Loucy (cell line): ENCODE data around the gene KCNJ6.
A peak's percentile ranks its signal among the peaks of the same experiment; 100 is the strongest.

Experiments used
- EZH2phosphoT487 ChIP-seq: fragments of 200-600 bp; IDR thresholded peaks from 2 replicates; pipeline ENCODE4 v1.6.1; 2018; ENCODE audit warnings: antibody characterized with exemption, mild to moderate bottlenecking, moderate library complexity, borderline replicate concordance
- TF ChIP-seq, protein P1 (sequence below): fragments of 200-600 bp; sonication (generic); conservative IDR thresholded peaks from 2 replicates; pipeline ENCODE4 v1.5.1; 2014; ENCODE audit warnings: mild to moderate bottlenecking, antibody characterized with exemption, low read length

DNA sequence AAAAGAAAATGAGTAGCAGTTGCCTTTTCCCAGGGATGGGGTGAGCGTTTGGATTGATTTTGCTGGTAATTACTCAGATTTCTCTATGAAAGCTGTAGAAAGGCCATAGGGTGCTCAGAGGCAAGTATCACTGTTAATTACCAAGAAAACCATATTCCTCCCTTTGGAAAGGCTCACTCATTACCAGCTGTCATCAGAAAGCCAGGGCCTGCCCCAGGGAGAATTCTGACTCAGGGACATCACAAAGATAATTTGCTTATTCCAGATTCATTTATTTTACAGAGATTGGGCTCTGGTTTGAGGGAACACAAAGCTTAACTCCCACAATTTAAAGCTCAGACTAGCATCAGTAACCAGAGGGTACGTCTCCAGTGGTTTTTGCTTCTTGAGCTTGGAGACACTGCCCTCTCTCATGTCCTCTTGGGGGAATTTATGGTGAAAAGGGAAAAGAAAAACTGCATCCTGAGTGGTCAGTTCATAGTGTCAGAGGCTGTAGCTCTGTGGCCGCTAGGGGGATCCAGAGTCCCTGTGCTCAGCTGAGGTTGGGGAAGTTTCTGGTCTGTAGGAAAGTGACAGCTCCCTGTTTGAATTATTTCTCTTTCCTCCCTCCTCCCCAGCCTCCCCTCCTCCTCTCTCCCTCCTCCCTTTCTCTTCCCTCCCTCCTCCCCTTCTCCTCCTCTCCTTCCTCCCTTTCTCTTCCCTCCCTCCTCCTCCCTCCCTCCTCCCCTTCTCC is 204.3 kb downstream of the KCNJ6 start:
- TF ChIP-seq, protein P1, sequence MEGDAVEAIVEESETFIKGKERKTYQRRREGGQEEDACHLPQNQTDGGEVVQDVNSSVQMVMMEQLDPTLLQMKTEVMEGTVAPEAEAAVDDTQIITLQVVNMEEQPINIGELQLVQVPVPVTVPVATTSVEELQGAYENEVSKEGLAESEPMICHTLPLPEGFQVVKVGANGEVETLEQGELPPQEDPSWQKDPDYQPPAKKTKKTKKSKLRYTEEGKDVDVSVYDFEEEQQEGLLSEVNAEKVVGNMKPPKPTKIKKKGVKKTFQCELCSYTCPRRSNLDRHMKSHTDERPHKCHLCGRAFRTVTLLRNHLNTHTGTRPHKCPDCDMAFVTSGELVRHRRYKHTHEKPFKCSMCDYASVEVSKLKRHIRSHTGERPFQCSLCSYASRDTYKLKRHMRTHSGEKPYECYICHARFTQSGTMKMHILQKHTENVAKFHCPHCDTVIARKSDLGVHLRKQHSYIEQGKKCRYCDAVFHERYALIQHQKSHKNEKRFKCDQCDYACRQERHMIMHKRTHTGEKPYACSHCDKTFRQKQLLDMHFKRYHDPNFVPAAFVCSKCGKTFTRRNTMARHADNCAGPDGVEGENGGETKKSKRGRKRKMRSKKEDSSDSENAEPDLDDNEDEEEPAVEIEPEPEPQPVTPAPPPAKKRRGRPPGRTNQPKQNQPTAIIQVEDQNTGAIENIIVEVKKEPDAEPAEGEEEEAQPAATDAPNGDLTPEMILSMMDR = peak; percentile 89
- no peak for TF ChIP-seq EZH2phosphoT487
